Gastroesophageal sphincter (tissue), 4 donors: ENCODE data around the gene TSPAN14. TPM values are rescaled to one million over a fixed set of nuclear protein-coding genes. Genes with fewer than 3 reads are reported as not detected.
A peak's percentile ranks its signal among the peaks of the same experiment; 100 is the strongest.

Experiments
- ATAC-seq: fragments of 150-250 bp; one replicate; pipeline ENCODE4 v1.9.1; 2016; ENCODE audit warnings: mild to moderate bottlenecking, moderate library complexity
- H3K27ac ChIP-seq, 4 donors: fragments of 200-600 bp; sonication (generic) in 3 of 4; 1 replicate in 3 of 4; 2 replicates in 1 of 4; pipeline ENCODE4 v1.5.1; 2016 to 2019
- H3K27me3 ChIP-seq: fragments of 200-600 bp; sonication (generic); one replicate; pipeline ENCODE4 v1.5.1; 2019
- H3K36me3 ChIP-seq, 2 donors: fragments of 200-600 bp; sonication (generic); one replicate each; pipeline ENCODE4 v1.5.1; 2019; ENCODE audit warnings: control low read depth in 1 of 2
- H3K4me1 ChIP-seq, 3 donors: fragments of 200-600 bp; sonication (generic); 1 replicate in 2 of 3; 2 replicates in 1 of 3; pipeline ENCODE4 v1.5.1; 2016 to 2019; ENCODE audit warnings: control low read depth in 2 of 3
- H3K4me3 ChIP-seq, 2 donors: fragments of 200-600 bp; sonication (generic); one replicate each; pipeline ENCODE4 v1.5.1; 2019; ENCODE audit warnings: mild to moderate bottlenecking in 1 of 2, moderate library complexity in 1 of 2
- H3K9me3 ChIP-seq, 3 donors: fragments of 200-600 bp; sonication (generic); one replicate each; pipeline ENCODE4 v1.5.1; 2017 to 2019; ENCODE audit warnings: control low read depth in 2 of 3
- EP300 ChIP-seq: sonication (generic); formaldehyde crosslinking; IDR thresholded peaks from one replicate; pipeline ENCODE4 v1.6.1; 2017; ENCODE audit warnings: antibody characterized with exemption, mild to moderate bottlenecking
- POLR2A ChIP-seq, 2 donors: fragments of 450-650 bp; IDR thresholded peaks; one replicate each; pipeline ENCODE4 v1.6.1; 2017; ENCODE audit warnings: antibody characterized with exemption in 2 of 2, mild to moderate bottlenecking in 2 of 2, moderate library complexity in 1 of 2
- POLR2AphosphoS5 ChIP-seq: sonication (generic); formaldehyde crosslinking; IDR thresholded peaks from one replicate; pipeline ENCODE4 v1.6.1; 2017; ENCODE audit warnings: antibody characterized with exemption
- WGBS, 2 donors: methylation state at CpG; one replicate each; pipeline ENCODE4 v1.1.5; 2018; ENCODE audit warnings: low coverage in 1 of 2; 5-methylcytosine and 5-hydroxymethylcytosine counted together
- total RNA-seq, 4 donors: library from RNA; depleted of rRNA; stranded (reverse); fragments of >200 nt; gene quantifications; one replicate each; pipeline ENCODE4 v1.1.0, GENCODE V29; 2016
- TF ChIP-seq, protein P1 (sequence below), 4 experiments: fragments of 200-600 bp in 2 of 4; fragments of 450-650 bp in 2 of 4; sonication (generic) in 1 of 4; IDR thresholded peaks; one replicate each; pipeline ENCODE4 v1.5.1; 2017 to 2019; ENCODE audit warnings: antibody characterized with exemption in 4 of 4, mild to moderate bottlenecking in 2 of 4, moderate library complexity in 2 of 4

The TSPAN14 gene
- total RNA-seq, 4 donors from 2014 or later = 23.3 to 52.4 (median 37.1) TPM

GRCh38 chr10:80487421-80487785, 33.3 kb downstream of the TSPAN14 start:
- H3K27ac ChIP-seq = no peak overlapping the region
- peaks cover 0 to 74% (median 27%) of the 10 kb centered on the region in 3 donors for H3K4me1 ChIP-seq
- ATAC-seq = no peak
- H3K27me3 ChIP-seq = no peaks in the 10 kb centered on the region
- TF ChIP-seq POLR2A (IDR thresholded peaks at IDR 0.05) = no peak
- no peak for TF ChIP-seq POLR2AphosphoS5
- TF ChIP-seq, protein P1, sequence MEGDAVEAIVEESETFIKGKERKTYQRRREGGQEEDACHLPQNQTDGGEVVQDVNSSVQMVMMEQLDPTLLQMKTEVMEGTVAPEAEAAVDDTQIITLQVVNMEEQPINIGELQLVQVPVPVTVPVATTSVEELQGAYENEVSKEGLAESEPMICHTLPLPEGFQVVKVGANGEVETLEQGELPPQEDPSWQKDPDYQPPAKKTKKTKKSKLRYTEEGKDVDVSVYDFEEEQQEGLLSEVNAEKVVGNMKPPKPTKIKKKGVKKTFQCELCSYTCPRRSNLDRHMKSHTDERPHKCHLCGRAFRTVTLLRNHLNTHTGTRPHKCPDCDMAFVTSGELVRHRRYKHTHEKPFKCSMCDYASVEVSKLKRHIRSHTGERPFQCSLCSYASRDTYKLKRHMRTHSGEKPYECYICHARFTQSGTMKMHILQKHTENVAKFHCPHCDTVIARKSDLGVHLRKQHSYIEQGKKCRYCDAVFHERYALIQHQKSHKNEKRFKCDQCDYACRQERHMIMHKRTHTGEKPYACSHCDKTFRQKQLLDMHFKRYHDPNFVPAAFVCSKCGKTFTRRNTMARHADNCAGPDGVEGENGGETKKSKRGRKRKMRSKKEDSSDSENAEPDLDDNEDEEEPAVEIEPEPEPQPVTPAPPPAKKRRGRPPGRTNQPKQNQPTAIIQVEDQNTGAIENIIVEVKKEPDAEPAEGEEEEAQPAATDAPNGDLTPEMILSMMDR (IDR thresholded peaks at IDR 0.05) = no peak
- TF ChIP-seq EP300 = no peak
- H3K4me3 ChIP-seq = no peak overlapping the region
- no peaks in the 10 kb centered on the region for H3K9me3 ChIP-seq
- H3K36me3 ChIP-seq = peaks cover 0 to 36% of the 10 kb centered on the region in 2 donors
- 67% methylated on average over 1 of the region's 4 CpGs; no CpG with 5 or more reads in 1 of the 2 donors for WGBS, 2 donors

DNA sequence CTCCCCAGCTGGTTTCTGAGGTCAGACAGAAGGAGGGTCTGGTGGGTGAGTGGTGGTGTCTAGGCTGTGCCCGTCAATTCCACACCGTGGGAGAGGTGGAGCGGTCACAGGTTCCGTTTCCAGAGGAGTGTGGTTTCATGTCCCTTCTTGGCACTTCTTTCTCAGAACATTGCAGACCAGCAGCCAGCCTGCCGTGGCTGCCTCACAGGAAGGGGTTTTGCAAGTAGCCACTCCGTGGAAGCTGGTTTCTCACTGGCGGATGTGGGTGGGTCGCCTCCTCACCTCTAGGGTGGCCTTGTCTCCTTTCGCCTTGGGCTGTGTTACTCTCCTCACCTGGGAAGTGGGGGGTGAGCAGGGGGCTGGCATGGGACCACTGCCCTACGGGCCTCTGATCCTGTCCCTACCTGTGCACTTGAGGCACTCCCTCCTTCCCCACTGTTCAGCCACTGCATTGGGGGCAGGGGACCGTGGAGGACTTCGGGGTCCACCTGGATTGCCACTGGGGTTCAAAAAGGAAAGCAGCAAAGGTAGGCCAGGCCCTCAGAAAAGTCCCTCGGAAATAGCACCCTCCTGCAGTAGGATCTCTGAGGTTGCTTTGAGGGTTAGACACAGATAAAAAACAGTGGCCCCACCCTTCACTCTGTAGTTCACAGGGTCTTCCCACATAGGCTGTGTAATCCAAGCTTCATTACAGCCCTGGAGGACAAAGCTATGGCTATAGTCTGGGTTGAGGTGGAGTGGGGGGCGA, 33.9 kb downstream of the TSPAN14 start:
- no peaks in the 10 kb centered on the region for H3K27me3 ChIP-seq
- peak; percentile 17 for ATAC-seq
- no peak overlapping the region for H3K4me3 ChIP-seq
- 87% methylated on average over 3 of the region's 14 CpGs; no CpG with 5 or more reads in 1 of the 2 donors for WGBS, 2 donors
- peaks cover 0 to 79% (median 27%) of the 10 kb centered on the region in 3 donors for H3K4me1 ChIP-seq
- H3K27ac ChIP-seq = no peak overlapping the region
- peaks cover 0 to 39% of the 10 kb centered on the region in 2 donors for H3K36me3 ChIP-seq
- TF ChIP-seq, protein P1 (IDR thresholded peaks at IDR 0.05) = no peak
- TF ChIP-seq EP300 = no peak
- no peak for TF ChIP-seq POLR2A (IDR thresholded peaks at IDR 0.05)
- H3K9me3 ChIP-seq = no peaks in the 10 kb centered on the region

DNA sequence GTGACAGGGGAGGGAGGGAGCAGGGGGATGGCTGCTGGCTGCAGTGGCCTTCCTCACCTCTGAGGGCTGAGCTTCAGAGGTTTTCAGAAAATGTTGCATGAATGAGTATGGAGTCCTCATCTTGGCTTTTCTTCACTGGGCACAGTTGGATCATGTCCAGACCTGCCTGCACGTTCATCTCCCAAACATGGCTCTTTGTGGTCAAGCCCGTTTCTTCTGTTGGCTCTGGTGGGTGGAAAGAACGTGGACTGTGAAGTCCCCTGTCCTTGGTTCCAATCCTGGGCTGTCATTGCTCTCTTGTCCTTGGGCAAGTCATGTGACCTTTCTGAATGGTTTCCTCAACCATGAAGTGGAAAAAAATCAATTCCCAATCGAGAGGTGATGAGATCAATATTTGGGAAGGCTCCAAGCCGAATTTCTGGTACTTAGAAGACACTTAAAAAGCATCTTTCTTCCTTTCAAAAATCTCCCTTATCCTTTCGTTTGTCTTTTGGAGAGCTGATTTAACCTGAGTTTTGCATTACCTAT, 34.5 kb downstream of the TSPAN14 start:
- H3K27ac ChIP-seq = no peak overlapping the region
- TF ChIP-seq POLR2AphosphoS5 (no peak), POLR2A (IDR thresholded peaks at IDR 0.05) (no peak), EP300 (no peak)
- TF ChIP-seq, protein P1 (IDR thresholded peaks at IDR 0.05) = no peak
- WGBS, 2 donors = 75 to 80% methylated on average over 2 to 6 of the region's 6 CpGs
- no peak for ATAC-seq
- H3K36me3 ChIP-seq = peaks cover 0 to 46% of the 10 kb centered on the region in 2 donors
- H3K9me3 ChIP-seq = no peaks in the 10 kb centered on the region
- no peaks in the 10 kb centered on the region for H3K27me3 ChIP-seq
- no peak overlapping the region for H3K4me3 ChIP-seq
- H3K4me1 ChIP-seq = peaks cover 0 to 86% (median 27%) of the 10 kb centered on the region in 3 donors

DNA sequence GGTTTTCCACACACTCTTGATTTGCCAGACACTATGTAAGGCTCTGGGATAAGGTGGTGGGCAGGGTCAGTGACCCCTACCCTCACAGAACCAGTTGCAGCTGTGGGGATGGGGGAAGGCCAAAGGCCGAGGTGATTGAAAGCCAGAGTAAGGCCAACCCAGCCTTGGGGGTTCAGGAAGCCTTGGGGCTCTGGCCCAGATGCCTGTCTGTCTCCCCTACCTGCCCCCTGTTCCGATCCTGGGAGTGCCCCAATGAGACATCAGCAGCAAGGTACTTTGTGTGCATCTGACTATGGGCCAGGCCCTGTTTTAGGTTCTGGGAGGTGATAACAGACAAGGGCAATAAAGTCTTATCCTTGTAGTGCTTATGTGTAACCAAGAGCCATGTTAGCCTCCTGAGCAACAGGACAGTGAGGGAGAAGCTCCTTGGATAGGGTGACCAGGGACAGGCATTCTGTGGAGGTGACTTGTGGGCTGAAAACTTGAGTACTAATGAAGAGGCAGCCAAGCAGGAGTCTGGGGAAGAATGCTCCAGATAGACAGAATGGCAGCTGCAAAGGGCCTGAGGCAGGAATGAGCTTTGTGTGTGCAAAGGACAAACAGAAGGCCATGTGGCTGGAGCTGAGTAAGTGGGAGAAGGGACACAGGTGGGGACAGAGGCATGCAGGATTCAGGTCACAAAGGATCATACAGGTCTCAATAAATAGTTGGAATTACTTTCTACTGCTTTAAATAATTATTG, 35.4 kb downstream of the TSPAN14 start:
- H3K4me3 ChIP-seq = no peak overlapping the region
- 100% methylated on average over 1 of the region's 2 CpGs for WGBS, 2 donors
- H3K27ac ChIP-seq = no peak overlapping the region
- no peaks in the 10 kb centered on the region for H3K27me3 ChIP-seq
- TF ChIP-seq POLR2AphosphoS5 (no peak), POLR2A (IDR thresholded peaks at IDR 0.05) (no peak), EP300 (no peak)
- TF ChIP-seq, protein P1 (IDR thresholded peaks at IDR 0.05) = no peak
- peaks cover 4 to 88% (median 30%) of the 10 kb centered on the region in 3 donors for H3K4me1 ChIP-seq
- no peak for ATAC-seq
- no peaks in the 10 kb centered on the region for H3K9me3 ChIP-seq
- peaks cover 0 to 47% of the 10 kb centered on the region in 2 donors for H3K36me3 ChIP-seq
